ENCODE measurements around the gene PKD1.

DNA sequence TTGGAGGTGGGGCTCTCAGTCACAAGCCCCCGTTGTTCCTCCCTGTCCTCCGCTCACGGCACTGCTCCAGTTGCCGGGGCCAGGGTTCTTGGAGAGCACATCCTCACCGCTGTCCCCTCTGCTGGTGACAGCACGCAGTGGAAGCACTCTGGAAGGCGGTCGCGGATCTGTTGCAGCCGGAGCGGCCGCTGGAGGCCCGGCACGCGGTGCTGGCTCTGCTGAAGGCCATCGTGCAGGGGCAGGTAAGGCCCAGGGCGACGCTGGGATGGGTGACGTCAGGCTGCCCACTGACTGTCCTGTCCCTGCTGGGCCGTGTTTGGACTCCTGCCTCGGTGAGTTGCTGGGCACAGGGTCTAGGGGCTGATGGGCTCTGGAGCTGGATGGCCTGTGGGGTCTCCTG, 82.5 kb downstream of the PKD1 start:
- TF ChIP-seq, protein P1, sequence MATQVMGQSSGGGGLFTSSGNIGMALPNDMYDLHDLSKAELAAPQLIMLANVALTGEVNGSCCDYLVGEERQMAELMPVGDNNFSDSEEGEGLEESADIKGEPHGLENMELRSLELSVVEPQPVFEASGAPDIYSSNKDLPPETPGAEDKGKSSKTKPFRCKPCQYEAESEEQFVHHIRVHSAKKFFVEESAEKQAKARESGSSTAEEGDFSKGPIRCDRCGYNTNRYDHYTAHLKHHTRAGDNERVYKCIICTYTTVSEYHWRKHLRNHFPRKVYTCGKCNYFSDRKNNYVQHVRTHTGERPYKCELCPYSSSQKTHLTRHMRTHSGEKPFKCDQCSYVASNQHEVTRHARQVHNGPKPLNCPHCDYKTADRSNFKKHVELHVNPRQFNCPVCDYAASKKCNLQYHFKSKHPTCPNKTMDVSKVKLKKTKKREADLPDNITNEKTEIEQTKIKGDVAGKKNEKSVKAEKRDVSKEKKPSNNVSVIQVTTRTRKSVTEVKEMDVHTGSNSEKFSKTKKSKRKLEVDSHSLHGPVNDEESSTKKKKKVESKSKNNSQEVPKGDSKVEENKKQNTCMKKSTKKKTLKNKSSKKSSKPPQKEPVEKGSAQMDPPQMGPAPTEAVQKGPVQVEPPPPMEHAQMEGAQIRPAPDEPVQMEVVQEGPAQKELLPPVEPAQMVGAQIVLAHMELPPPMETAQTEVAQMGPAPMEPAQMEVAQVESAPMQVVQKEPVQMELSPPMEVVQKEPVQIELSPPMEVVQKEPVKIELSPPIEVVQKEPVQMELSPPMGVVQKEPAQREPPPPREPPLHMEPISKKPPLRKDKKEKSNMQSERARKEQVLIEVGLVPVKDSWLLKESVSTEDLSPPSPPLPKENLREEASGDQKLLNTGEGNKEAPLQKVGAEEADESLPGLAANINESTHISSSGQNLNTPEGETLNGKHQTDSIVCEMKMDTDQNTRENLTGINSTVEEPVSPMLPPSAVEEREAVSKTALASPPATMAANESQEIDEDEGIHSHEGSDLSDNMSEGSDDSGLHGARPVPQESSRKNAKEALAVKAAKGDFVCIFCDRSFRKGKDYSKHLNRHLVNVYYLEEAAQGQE (IDR thresholded peaks at IDR 0.05; ENCODE audit: low read depth), result no peak
- TF ChIP-seq, protein P2, sequence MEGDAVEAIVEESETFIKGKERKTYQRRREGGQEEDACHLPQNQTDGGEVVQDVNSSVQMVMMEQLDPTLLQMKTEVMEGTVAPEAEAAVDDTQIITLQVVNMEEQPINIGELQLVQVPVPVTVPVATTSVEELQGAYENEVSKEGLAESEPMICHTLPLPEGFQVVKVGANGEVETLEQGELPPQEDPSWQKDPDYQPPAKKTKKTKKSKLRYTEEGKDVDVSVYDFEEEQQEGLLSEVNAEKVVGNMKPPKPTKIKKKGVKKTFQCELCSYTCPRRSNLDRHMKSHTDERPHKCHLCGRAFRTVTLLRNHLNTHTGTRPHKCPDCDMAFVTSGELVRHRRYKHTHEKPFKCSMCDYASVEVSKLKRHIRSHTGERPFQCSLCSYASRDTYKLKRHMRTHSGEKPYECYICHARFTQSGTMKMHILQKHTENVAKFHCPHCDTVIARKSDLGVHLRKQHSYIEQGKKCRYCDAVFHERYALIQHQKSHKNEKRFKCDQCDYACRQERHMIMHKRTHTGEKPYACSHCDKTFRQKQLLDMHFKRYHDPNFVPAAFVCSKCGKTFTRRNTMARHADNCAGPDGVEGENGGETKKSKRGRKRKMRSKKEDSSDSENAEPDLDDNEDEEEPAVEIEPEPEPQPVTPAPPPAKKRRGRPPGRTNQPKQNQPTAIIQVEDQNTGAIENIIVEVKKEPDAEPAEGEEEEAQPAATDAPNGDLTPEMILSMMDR (IDR thresholded peaks at IDR 0.05 in 2 of 3, conservative IDR thresholded peaks at IDR 0.05 in 1 of 3; ENCODE audit: borderline replicate concordance in 1 of 3, insufficient read depth in 1 of 3, low read depth in 2 of 3, low read length in 2 of 3), result no peak
- no peak for TF ChIP-seq POLR2AphosphoS5 (IDR thresholded peaks at IDR 0.05; ENCODE audit: low read depth, low read length)
- no peak for TF ChIP-seq ZNF274 (IDR thresholded peaks at IDR 0.05; ENCODE audit: low read depth, low read length)
- no peak for TF ChIP-seq TCF7L2 (IDR thresholded peaks at IDR 0.05; ENCODE audit: borderline replicate concordance, extremely low read depth, insufficient read depth, insufficient read length)
- TF ChIP-seq FOSL1 (IDR thresholded peaks at IDR 0.05; ENCODE audit: low read depth), result no peak
- TF ChIP-seq SP1 (IDR thresholded peaks at IDR 0.05; ENCODE audit: low read depth), result no peak
- TF ChIP-seq SIN3A (IDR thresholded peaks at IDR 0.05; ENCODE audit: low read depth), result no peak
- TF ChIP-seq, protein P3, sequence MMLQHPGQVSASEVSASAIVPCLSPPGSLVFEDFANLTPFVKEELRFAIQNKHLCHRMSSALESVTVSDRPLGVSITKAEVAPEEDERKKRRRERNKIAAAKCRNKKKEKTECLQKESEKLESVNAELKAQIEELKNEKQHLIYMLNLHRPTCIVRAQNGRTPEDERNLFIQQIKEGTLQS (IDR thresholded peaks at IDR 0.05), result no peak
- no peak for TF ChIP-seq POLR2A (IDR thresholded peaks at IDR 0.05; ENCODE audit: borderline replicate concordance, extremely low read depth, insufficient read depth, insufficient read length)
- TF ChIP-seq, protein P4, sequence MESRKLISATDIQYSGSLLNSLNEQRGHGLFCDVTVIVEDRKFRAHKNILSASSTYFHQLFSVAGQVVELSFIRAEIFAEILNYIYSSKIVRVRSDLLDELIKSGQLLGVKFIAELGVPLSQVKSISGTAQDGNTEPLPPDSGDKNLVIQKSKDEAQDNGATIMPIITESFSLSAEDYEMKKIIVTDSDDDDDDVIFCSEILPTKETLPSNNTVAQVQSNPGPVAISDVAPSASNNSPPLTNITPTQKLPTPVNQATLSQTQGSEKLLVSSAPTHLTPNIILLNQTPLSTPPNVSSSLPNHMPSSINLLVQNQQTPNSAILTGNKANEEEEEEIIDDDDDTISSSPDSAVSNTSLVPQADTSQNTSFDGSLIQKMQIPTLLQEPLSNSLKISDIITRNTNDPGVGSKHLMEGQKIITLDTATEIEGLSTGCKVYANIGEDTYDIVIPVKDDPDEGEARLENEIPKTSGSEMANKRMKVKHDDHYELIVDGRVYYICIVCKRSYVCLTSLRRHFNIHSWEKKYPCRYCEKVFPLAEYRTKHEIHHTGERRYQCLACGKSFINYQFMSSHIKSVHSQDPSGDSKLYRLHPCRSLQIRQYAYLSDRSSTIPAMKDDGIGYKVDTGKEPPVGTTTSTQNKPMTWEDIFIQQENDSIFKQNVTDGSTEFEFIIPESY (IDR thresholded peaks at IDR 0.05; ENCODE audit: extremely low read depth, insufficient replicate concordance, low read length), result no peak
- TF ChIP-seq EZH2phosphoT487 (IDR thresholded peaks at IDR 0.05; ENCODE audit: borderline replicate concordance), result no peak
- TF ChIP-seq RAD21 (IDR thresholded peaks at IDR 0.05; ENCODE audit: low read depth), result no peak
- TF ChIP-seq EZH2 (IDR thresholded peaks at IDR 0.05), result no peak

All from HCT116 (cell line).